A549 (cell line): Measurements from ENCODE around the gene MTRF1L.

Experiments used
- CBX2 ChIP-seq: fragments of 200-600 bp; sonication (generic); IDR thresholded peaks from 2 replicates; pipeline ENCODE4 v1.6.1; 2016; ENCODE audit warnings: low read depth, mild to moderate bottlenecking, borderline replicate concordance
- CEBPB ChIP-seq, 2 experiments: fragments of >200 bp in 1 of 2; sonication (Bioruptor Twin) in 1 of 2; formaldehyde crosslinking in 1 of 2; IDR thresholded peaks; 2 replicates each; pipeline ENCODE4 v1.6.1; 2012 to 2016
- EP300 ChIP-seq, 2 experiments: fragments of >200 bp; sonication (Bioruptor Twin); formaldehyde crosslinking; IDR thresholded peaks; 2 replicates in 1 of 2; 3 replicates in 1 of 2; pipeline ENCODE4 v1.6.1; 2016 to 2017
- MYC ChIP-seq: IDR thresholded peaks from 2 replicates; pipeline ENCODE4 v1.6.1; 2012; ENCODE audit warnings: mild to moderate bottlenecking, inconsistent platforms, low read length, improper control_type of control experiment, borderline replicate concordance
- POLR2A ChIP-seq: IDR thresholded peaks from 2 replicates; pipeline ENCODE4 v1.6.1; 2012; ENCODE audit warnings: mild to moderate bottlenecking, low read length
- POLR2AphosphoS2 ChIP-seq: conservative IDR thresholded peaks from 2 replicates; pipeline ENCODE4 v1.6.1; 2012; ENCODE audit warnings: low read length, improper control_type of control experiment, inconsistent platforms
- RAD21 ChIP-seq, 2 experiments: fragments of >200 bp in 1 of 2; sonication (Bioruptor Twin) in 1 of 2; formaldehyde crosslinking in 1 of 2; IDR thresholded peaks in 1 of 2; conservative IDR thresholded peaks in 1 of 2; 2 replicates in 1 of 2; 3 replicates in 1 of 2; pipeline ENCODE4 v1.6.1; 2012 to 2018; ENCODE audit warnings: inconsistent platforms in 1 of 2
- RARB ChIP-seq: fragments of 250-450 bp; sonication (Bioruptor Pico); IDR thresholded peaks from 2 replicates; pipeline ENCODE4 v1.8.0; 2021; ENCODE audit warnings: mild to moderate bottlenecking, moderate library complexity
- RCOR1 ChIP-seq: fragments of 150-350 bp; IDR thresholded peaks from 2 replicates; pipeline ENCODE4 v1.6.1; 2014; ENCODE audit warnings: antibody characterized with exemption, low read length, low read depth
- RNF2 ChIP-seq: fragments of 200-600 bp; sonication (generic); IDR thresholded peaks from 2 replicates; pipeline ENCODE4 v1.6.1; 2016; ENCODE audit warnings: low read depth, mild to moderate bottlenecking, antibody characterized with exemption, moderate library complexity, borderline replicate concordance
- TF ChIP-seq, protein P1 (sequence below): fragments of >200 bp; sonication (Bioruptor Twin); formaldehyde crosslinking; IDR thresholded peaks from 3 replicates; pipeline ENCODE4 v1.5.1; 2016
- TF ChIP-seq, protein P2 (sequence below): fragments of 200-600 bp; sonication (generic); IDR thresholded peaks from 2 replicates; pipeline ENCODE4 v1.6.1; 2016; ENCODE audit warnings: antibody characterized with exemption, mild to moderate bottlenecking, moderate library complexity

DNA sequence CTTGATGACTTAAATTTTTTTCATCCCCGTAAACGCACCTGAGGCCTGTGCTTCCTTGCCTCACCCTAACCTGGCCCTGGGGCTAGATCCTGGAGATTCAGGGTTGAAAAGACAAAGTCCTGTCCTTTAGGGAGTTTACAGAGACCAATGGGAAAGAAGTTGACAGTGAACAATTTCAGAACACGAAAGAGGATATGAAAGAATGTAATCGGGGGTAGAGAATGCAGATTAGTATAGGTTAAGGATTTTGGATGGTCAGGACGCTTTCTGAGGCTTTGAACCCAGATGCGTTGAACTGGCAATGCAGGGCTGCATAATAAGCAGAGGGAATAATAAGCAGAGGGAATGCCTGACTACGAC is 18.0 kb downstream of the MTRF1L start:
- no peak for TF ChIP-seq RNF2
- TF ChIP-seq, protein P1, sequence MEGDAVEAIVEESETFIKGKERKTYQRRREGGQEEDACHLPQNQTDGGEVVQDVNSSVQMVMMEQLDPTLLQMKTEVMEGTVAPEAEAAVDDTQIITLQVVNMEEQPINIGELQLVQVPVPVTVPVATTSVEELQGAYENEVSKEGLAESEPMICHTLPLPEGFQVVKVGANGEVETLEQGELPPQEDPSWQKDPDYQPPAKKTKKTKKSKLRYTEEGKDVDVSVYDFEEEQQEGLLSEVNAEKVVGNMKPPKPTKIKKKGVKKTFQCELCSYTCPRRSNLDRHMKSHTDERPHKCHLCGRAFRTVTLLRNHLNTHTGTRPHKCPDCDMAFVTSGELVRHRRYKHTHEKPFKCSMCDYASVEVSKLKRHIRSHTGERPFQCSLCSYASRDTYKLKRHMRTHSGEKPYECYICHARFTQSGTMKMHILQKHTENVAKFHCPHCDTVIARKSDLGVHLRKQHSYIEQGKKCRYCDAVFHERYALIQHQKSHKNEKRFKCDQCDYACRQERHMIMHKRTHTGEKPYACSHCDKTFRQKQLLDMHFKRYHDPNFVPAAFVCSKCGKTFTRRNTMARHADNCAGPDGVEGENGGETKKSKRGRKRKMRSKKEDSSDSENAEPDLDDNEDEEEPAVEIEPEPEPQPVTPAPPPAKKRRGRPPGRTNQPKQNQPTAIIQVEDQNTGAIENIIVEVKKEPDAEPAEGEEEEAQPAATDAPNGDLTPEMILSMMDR: no peak
- TF ChIP-seq POLR2A: no peak
- TF ChIP-seq EP300 (IDR thresholded peaks at IDR 0.05): no peak
- no peak for TF ChIP-seq RCOR1
- TF ChIP-seq, protein P2, sequence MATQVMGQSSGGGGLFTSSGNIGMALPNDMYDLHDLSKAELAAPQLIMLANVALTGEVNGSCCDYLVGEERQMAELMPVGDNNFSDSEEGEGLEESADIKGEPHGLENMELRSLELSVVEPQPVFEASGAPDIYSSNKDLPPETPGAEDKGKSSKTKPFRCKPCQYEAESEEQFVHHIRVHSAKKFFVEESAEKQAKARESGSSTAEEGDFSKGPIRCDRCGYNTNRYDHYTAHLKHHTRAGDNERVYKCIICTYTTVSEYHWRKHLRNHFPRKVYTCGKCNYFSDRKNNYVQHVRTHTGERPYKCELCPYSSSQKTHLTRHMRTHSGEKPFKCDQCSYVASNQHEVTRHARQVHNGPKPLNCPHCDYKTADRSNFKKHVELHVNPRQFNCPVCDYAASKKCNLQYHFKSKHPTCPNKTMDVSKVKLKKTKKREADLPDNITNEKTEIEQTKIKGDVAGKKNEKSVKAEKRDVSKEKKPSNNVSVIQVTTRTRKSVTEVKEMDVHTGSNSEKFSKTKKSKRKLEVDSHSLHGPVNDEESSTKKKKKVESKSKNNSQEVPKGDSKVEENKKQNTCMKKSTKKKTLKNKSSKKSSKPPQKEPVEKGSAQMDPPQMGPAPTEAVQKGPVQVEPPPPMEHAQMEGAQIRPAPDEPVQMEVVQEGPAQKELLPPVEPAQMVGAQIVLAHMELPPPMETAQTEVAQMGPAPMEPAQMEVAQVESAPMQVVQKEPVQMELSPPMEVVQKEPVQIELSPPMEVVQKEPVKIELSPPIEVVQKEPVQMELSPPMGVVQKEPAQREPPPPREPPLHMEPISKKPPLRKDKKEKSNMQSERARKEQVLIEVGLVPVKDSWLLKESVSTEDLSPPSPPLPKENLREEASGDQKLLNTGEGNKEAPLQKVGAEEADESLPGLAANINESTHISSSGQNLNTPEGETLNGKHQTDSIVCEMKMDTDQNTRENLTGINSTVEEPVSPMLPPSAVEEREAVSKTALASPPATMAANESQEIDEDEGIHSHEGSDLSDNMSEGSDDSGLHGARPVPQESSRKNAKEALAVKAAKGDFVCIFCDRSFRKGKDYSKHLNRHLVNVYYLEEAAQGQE: no peak
- no peak for TF ChIP-seq CBX2
- no peak for TF ChIP-seq POLR2AphosphoS2
- TF ChIP-seq RAD21 (conservative IDR thresholded peaks at IDR 0.05 in 1 of 2, IDR thresholded peaks at IDR 0.05 in 1 of 2): no peak
- no peak for TF ChIP-seq CEBPB (IDR thresholded peaks at IDR 0.05)
- TF ChIP-seq RARB (CRISPR knock-in tag): no peak
- no peak for TF ChIP-seq MYC
